HepG2 (cell line): Measurements from ENCODE around the gene SYNJ2. TPM values are rescaled to one million over a fixed set of nuclear protein-coding genes. Genes with fewer than 3 reads are reported as not detected.

Experiments used
- DPF2 ChIP-seq: sonication (generic); formaldehyde crosslinking; IDR thresholded peaks from 2 replicates; pipeline ENCODE4 v1.4.0; 2020; ENCODE audit warnings: mild to moderate bottlenecking, low read depth, missing genetic modification reagents, borderline replicate concordance
- FLYWCH1 ChIP-seq: sonication (generic); formaldehyde crosslinking; IDR thresholded peaks from 2 replicates; pipeline ENCODE4 v1.8.1; 2023; ENCODE audit warnings: mild to moderate bottlenecking, missing genetic modification reagents
- HMGA1 ChIP-seq: sonication (generic); formaldehyde crosslinking; conservative IDR thresholded peaks from 2 replicates; pipeline ENCODE4 v1.4.0; 2020; ENCODE audit warnings: missing genetic modification reagents
- TSC22D2 ChIP-seq: sonication (generic); formaldehyde crosslinking; IDR thresholded peaks from 2 replicates; pipeline ENCODE4 v1.5.1; 2020; ENCODE audit warnings: missing genetic modification reagents, mild to moderate bottlenecking, borderline replicate concordance
- YEATS4 ChIP-seq: sonication (generic); formaldehyde crosslinking; IDR thresholded peaks from 2 replicates; pipeline ENCODE4 v1.4.0; 2020; ENCODE audit warnings: missing genetic modification reagents, borderline replicate concordance
- ZFY ChIP-seq: sonication (generic); formaldehyde crosslinking; IDR thresholded peaks from 2 replicates; pipeline ENCODE4 v1.4.0; 2020; ENCODE audit warnings: missing genetic modification reagents
- ZNF10 ChIP-seq: sonication (generic); formaldehyde crosslinking; IDR thresholded peaks from 2 replicates; pipeline ENCODE4 v1.4.0; 2020; ENCODE audit warnings: mild to moderate bottlenecking, low read depth, missing genetic modification reagents, borderline replicate concordance
- ZNF337 ChIP-seq: sonication (generic); formaldehyde crosslinking; IDR thresholded peaks from 2 replicates; pipeline ENCODE4 v1.5.1; 2020; ENCODE audit warnings: missing genetic modification reagents, low read depth, mild to moderate bottlenecking, borderline replicate concordance
- ZNF501 ChIP-seq: sonication (generic); formaldehyde crosslinking; IDR thresholded peaks from 2 replicates; pipeline ENCODE4 v1.5.1; 2020; ENCODE audit warnings: mild to moderate bottlenecking, moderate library complexity, missing genetic modification reagents
- ZNF644 ChIP-seq: IDR thresholded peaks from 2 replicates; pipeline ENCODE4 v1.6.1; 2016; ENCODE audit warnings: low read depth
- ZNF850 ChIP-seq: sonication (generic); formaldehyde crosslinking; conservative IDR thresholded peaks from 2 replicates; pipeline ENCODE4 v1.9.0; 2021; ENCODE audit warnings: mild to moderate bottlenecking, missing genetic modification reagents
- polyA plus RNA-seq, 8 experiments: library from polyadenylated mRNA; depleted of rRNA in 3 of 8; stranded (reverse) in 7 of 8; unstranded in 1 of 8; fragments of >200 nt; fragmentation: Illumina TruSeq in 4 of 8; extraction: Trizol in 4 of 8; gene quantifications; 2 replicates each; pipeline versions ENCODE4 v1.2.1 to v1.2.3, GENCODE V29; 2011 to 2016; ENCODE audit warnings: low read depth in 4 of 8, missing spikeins in 1 of 8, mixed read lengths in 1 of 8; ENCODE audit not compliant: insufficient read depth in 1 of 8
- total RNA-seq, 5 experiments: library from RNA; depleted of rRNA; stranded (reverse); fragments of >200 nt; fragmentation: Illumina TruSeq; extraction: Trizol; gene quantifications; 2 replicates each; pipeline ENCODE4 v1.2.3, GENCODE V29; 2016; ENCODE audit warnings: low read depth in 1 of 5
- TF ChIP-seq, protein P1 (sequence below): sonication (generic); formaldehyde crosslinking; IDR thresholded peaks from 2 replicates; pipeline ENCODE4 v1.5.0; 2020; ENCODE audit warnings: missing genetic modification reagents, mild to moderate bottlenecking, borderline replicate concordance
- TF ChIP-seq, protein P2 (sequence below): sonication (generic); formaldehyde crosslinking; IDR thresholded peaks from 2 replicates; pipeline ENCODE4 v1.4.0; 2020; ENCODE audit warnings: mild to moderate bottlenecking, missing genetic modification reagents
- TF ChIP-seq, protein P3 (sequence below): IDR thresholded peaks from 2 replicates; pipeline ENCODE4 v1.6.1; 2016; ENCODE audit warnings: missing compliant biosample characterization, missing genetic modification reagents, borderline replicate concordance
- TF ChIP-seq, protein P4 (sequence below), 2 experiments: sonication (generic) in 1 of 2; formaldehyde crosslinking in 1 of 2; IDR thresholded peaks; 2 replicates each; pipeline versions ENCODE4 v1.4.0 to v1.6.1; 2018 to 2020; ENCODE audit warnings: missing genetic modification reagents in 2 of 2, borderline replicate concordance in 1 of 2, low read depth in 1 of 2, mild to moderate bottlenecking in 1 of 2, missing biosample characterization in 1 of 2
- TF ChIP-seq, protein P5 (sequence below): sonication (generic); formaldehyde crosslinking; IDR thresholded peaks from 2 replicates; pipeline ENCODE4 v1.4.0; 2020; ENCODE audit warnings: missing genetic modification reagents
- TF ChIP-seq, protein P6 (sequence below): sonication (generic); formaldehyde crosslinking; IDR thresholded peaks from 2 replicates; pipeline ENCODE4 v1.5.0; 2020; ENCODE audit warnings: mild to moderate bottlenecking, missing genetic modification reagents
- TF ChIP-seq, protein P7 (sequence below): sonication (generic); formaldehyde crosslinking; IDR thresholded peaks from 2 replicates; pipeline ENCODE4 v1.8.0; 2023; ENCODE audit warnings: mild to moderate bottlenecking, missing genetic modification reagents

Gene SYNJ2
- total and polyA plus RNA-seq, 2 of the 13 experiments (the other 11 are each of a cell fraction or from before 2014, with no cell fraction given) = 39.1 to 57.6 TPM

DNA sequence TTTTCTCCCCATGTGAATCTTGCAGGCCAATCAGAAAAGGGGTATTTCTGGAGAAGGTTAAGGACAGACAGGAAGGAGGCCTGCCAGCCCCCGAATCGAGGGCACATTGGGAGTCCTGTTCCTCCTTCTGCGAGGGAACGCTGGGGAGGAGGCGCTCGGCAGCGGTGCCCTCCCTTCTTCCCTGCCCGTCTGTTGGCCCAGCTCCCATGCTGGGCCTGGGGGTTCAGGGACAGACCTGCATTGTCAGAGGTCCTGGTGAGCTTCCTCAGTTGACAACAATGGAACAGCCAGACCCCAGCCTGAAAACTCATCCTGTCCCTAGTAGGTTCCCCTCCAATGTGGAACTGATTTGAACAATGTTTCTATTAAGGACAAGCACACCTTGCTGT, 15.1 kb upstream of the SYNJ2 start (continued):
- TF ChIP-seq, protein P1, sequence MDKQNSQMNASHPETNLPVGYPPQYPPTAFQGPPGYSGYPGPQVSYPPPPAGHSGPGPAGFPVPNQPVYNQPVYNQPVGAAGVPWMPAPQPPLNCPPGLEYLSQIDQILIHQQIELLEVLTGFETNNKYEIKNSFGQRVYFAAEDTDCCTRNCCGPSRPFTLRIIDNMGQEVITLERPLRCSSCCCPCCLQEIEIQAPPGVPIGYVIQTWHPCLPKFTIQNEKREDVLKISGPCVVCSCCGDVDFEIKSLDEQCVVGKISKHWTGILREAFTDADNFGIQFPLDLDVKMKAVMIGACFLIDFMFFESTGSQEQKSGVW (CRISPR knock-in tag) = no peak
- TF ChIP-seq ZNF644 = no peak
- TF ChIP-seq ZNF337 (CRISPR knock-in tag) = no peak
- TF ChIP-seq, protein P2, sequence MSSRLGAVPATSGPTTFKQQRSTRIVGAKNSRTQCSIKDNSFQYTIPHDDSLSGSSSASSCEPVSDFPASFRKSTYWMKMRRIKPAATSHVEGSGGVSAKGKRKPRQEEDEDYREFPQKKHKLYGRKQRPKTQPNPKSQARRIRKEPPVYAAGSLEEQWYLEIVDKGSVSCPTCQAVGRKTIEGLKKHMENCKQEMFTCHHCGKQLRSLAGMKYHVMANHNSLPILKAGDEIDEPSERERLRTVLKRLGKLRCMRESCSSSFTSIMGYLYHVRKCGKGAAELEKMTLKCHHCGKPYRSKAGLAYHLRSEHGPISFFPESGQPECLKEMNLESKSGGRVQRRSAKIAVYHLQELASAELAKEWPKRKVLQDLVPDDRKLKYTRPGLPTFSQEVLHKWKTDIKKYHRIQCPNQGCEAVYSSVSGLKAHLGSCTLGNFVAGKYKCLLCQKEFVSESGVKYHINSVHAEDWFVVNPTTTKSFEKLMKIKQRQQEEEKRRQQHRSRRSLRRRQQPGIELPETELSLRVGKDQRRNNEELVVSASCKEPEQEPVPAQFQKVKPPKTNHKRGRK (CRISPR knock-in tag) = no peak
- TF ChIP-seq TSC22D2 (CRISPR knock-in tag) = no peak
- TF ChIP-seq, protein P3, sequence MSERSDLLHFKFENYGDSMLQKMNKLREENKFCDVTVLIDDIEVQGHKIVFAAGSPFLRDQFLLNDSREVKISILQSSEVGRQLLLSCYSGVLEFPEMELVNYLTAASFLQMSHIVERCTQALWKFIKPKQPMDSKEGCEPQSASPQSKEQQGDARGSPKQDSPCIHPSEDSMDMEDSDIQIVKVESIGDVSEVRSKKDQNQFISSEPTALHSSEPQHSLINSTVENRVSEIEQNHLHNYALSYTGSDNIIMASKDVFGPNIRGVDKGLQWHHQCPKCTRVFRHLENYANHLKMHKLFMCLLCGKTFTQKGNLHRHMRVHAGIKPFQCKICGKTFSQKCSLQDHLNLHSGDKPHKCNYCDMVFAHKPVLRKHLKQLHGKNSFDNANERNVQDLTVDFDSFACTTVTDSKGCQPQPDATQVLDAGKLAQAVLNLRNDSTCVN (CRISPR knock-in tag) = 0 out of 2 replicates have a peak, but pooled peaks have one; percentile 9
- TF ChIP-seq DPF2 (CRISPR knock-in tag) = no peak
- TF ChIP-seq, protein P4, sequence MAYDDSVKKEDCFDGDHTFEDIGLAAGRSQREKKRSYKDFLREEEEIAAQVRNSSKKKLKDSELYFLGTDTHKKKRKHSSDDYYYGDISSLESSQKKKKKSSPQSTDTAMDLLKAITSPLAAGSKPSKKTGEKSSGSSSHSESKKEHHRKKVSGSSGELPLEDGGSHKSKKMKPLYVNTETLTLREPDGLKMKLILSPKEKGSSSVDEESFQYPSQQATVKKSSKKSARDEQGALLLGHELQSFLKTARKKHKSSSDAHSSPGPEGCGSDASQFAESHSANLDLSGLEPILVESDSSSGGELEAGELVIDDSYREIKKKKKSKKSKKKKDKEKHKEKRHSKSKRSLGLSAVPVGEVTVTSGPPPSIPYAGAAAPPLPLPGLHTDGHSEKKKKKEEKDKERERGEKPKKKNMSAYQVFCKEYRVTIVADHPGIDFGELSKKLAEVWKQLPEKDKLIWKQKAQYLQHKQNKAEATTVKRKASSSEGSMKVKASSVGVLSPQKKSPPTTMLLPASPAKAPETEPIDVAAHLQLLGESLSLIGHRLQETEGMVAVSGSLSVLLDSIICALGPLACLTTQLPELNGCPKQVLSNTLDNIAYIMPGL (CRISPR knock-in tag; IDR thresholded peaks at IDR 0.05; ENCODE audit: borderline replicate concordance in 1 of 2, low read depth in 1 of 2) = no peak
- TF ChIP-seq ZFY (CRISPR knock-in tag) = peak; percentile 23; the same call in 1 of the 2 replicates
- TF ChIP-seq ZNF501 = no peak
- TF ChIP-seq, protein P5, sequence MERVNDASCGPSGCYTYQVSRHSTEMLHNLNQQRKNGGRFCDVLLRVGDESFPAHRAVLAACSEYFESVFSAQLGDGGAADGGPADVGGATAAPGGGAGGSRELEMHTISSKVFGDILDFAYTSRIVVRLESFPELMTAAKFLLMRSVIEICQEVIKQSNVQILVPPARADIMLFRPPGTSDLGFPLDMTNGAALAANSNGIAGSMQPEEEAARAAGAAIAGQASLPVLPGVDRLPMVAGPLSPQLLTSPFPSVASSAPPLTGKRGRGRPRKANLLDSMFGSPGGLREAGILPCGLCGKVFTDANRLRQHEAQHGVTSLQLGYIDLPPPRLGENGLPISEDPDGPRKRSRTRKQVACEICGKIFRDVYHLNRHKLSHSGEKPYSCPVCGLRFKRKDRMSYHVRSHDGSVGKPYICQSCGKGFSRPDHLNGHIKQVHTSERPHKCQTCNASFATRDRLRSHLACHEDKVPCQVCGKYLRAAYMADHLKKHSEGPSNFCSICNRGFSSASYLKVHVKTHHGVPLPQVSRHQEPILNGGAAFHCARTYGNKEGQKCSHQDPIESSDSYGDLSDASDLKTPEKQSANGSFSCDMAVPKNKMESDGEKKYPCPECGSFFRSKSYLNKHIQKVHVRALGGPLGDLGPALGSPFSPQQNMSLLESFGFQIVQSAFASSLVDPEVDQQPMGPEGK = no peak
- TF ChIP-seq, protein P6, sequence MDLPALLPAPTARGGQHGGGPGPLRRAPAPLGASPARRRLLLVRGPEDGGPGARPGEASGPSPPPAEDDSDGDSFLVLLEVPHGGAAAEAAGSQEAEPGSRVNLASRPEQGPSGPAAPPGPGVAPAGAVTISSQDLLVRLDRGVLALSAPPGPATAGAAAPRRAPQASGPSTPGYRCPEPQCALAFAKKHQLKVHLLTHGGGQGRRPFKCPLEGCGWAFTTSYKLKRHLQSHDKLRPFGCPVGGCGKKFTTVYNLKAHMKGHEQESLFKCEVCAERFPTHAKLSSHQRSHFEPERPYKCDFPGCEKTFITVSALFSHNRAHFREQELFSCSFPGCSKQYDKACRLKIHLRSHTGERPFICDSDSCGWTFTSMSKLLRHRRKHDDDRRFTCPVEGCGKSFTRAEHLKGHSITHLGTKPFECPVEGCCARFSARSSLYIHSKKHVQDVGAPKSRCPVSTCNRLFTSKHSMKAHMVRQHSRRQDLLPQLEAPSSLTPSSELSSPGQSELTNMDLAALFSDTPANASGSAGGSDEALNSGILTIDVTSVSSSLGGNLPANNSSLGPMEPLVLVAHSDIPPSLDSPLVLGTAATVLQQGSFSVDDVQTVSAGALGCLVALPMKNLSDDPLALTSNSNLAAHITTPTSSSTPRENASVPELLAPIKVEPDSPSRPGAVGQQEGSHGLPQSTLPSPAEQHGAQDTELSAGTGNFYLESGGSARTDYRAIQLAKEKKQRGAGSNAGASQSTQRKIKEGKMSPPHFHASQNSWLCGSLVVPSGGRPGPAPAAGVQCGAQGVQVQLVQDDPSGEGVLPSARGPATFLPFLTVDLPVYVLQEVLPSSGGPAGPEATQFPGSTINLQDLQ = no peak
- no peak for TF ChIP-seq FLYWCH1 (CRISPR knock-in tag)
- no peak for TF ChIP-seq HMGA1
- TF ChIP-seq, protein P7, sequence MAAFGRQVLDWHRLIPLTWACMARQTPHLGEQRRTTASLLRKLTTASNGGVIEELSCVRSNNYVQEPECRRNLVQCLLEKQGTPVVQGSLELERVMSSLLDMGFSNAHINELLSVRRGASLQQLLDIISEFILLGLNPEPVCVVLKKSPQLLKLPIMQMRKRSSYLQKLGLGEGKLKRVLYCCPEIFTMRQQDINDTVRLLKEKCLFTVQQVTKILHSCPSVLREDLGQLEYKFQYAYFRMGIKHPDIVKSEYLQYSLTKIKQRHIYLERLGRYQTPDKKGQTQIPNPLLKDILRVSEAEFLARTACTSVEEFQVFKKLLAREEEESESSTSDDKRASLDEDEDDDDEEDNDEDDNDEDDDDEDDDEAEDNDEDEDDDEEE (CRISPR knock-in tag) = no peak
- TF ChIP-seq YEATS4 (CRISPR knock-in tag) = no peak
- no peak for TF ChIP-seq ZNF850
- TF ChIP-seq ZNF10 (CRISPR knock-in tag) = no peak
